Measurements from ENCODE around the gene TLE4.
"Not testable (repeated sequence)": the region's sequence is repeated elsewhere in the genome, so short reads cannot be mapped to it uniquely, and the experiment has no call there.

The TLE4 gene

GRCh38 chr9:79638806-79639205, 67.0 kb downstream of the TLE4 start:
- no peak for DNase-seq (ENCODE audit: low read depth)
- TF ChIP-seq MAX (IDR thresholded peaks at IDR 0.05; ENCODE audit: low read depth, low read length) (no peak), CTCF (IDR thresholded peaks at IDR 0.05; ENCODE audit: low read depth, low read length) (no peak), POLR2A (IDR thresholded peaks at IDR 0.05; ENCODE audit: extremely low read depth, insufficient read length) (no peak), MYC (IDR thresholded peaks at IDR 0.05; ENCODE audit: low read depth, low read length) (no peak)
- no peak overlapping the region for H3K4me3 ChIP-seq (ENCODE audit: low read depth, low read length)

DNA sequence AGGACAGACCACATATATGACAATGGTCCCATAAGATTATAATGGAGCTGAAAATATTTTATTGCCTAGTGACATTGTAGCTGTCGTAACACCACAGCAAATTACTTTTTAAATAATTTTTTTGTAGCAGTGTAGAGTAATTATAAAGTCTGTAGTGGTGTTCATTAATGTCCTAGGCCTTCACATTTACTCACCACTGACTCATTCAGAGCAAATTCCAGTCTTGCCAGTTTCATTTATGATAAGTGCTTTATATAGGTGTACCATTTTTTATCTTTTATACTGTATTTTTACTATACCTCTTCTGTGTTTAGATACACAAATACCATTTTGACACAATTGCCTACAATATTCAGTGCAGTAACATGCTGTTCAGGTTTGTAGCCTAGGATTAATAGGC, 67.6 kb downstream of the TLE4 start:
- TF ChIP-seq CTCF (IDR thresholded peaks at IDR 0.05; ENCODE audit: low read depth, low read length) (no peak), MAX (IDR thresholded peaks at IDR 0.05; ENCODE audit: low read depth, low read length) (no peak), POLR2A (IDR thresholded peaks at IDR 0.05; ENCODE audit: extremely low read depth, insufficient read length) (no peak), MYC (IDR thresholded peaks at IDR 0.05; ENCODE audit: low read depth, low read length) (no peak)
- no peak overlapping the region for H3K4me3 ChIP-seq (ENCODE audit: low read depth, low read length)
- DNase-seq (ENCODE audit: low read depth): no peak

DNA sequence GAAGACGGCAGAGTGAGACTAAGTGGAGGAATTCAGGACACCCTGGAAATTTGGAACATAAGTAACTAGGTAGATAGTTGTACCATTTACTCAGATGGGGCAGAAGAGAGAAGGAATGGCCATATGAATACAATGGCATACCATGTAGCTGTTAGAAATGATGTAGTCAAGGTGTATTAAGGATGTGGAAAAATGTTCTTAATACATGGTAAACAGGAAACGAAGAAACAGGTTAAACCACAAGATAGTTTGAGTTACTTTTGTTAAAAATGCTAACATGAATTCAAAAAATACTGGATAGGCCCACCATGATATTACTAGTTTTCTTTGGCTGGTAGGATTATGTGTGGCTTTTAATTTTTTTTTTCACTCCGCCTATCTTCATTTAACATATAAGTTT, 68.3 kb downstream of the TLE4 start:
- not testable (repeated sequence) for DNase-seq (ENCODE audit: low read depth); H3K4me3 ChIP-seq (ENCODE audit: low read depth, low read length)

GRCh38 chr9:79641070-79641469, 69.3 kb downstream of the TLE4 start:
- no peak overlapping the region for H3K4me3 ChIP-seq (ENCODE audit: low read depth, low read length)
- no peak for TF ChIP-seq CTCF (IDR thresholded peaks at IDR 0.05; ENCODE audit: low read depth, low read length)
- no peak for TF ChIP-seq POLR2A (IDR thresholded peaks at IDR 0.05; ENCODE audit: extremely low read depth, insufficient read length)
- no peak for TF ChIP-seq MYC (IDR thresholded peaks at IDR 0.05; ENCODE audit: low read depth, low read length)
- TF ChIP-seq MAX (IDR thresholded peaks at IDR 0.05; ENCODE audit: low read depth, low read length): no peak
- DNase-seq (ENCODE audit: low read depth): no peak

GRCh38 chr9:79642671-79643070, 70.9 kb downstream of the TLE4 start:
- no peak overlapping the region for H3K4me3 ChIP-seq (ENCODE audit: low read depth, low read length)
- TF ChIP-seq MYC (IDR thresholded peaks at IDR 0.05; ENCODE audit: low read depth, low read length): no peak
- no peak for TF ChIP-seq CTCF (IDR thresholded peaks at IDR 0.05; ENCODE audit: low read depth, low read length)
- TF ChIP-seq POLR2A (IDR thresholded peaks at IDR 0.05; ENCODE audit: extremely low read depth, insufficient read length): no peak
- no peak for TF ChIP-seq MAX (IDR thresholded peaks at IDR 0.05; ENCODE audit: low read depth, low read length)
- no peak for DNase-seq (ENCODE audit: low read depth)

DNA sequence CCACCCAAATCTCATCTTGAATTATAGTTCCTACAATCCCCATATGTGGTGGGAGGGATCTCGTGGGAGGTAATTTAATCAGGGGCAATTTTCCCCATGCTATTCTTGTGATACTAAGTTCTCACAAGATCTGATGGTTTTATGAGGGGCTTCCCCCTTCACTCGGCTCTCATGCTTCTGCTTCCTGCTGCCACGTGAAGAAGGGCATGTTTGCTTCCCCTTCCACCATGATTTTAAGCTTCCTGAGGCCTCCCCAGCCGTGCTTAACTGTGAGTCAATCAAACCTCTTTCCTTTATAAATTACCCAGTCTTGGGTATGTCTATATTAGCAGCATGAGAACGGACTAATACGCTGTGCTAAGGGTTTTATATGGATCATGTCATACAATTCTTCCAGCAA, 72.3 kb downstream of the TLE4 start:
- H3K4me3 ChIP-seq (ENCODE audit: low read depth, low read length): no peak overlapping the region
- DNase-seq (ENCODE audit: low read depth): no peak
- TF ChIP-seq POLR2A (IDR thresholded peaks at IDR 0.05; ENCODE audit: extremely low read depth, insufficient read length) (no peak), MYC (IDR thresholded peaks at IDR 0.05; ENCODE audit: low read depth, low read length) (no peak), CTCF (IDR thresholded peaks at IDR 0.05; ENCODE audit: low read depth, low read length) (no peak), MAX (IDR thresholded peaks at IDR 0.05; ENCODE audit: low read depth, low read length) (no peak)
